Measurements from ENCODE around the gene GCM1.

Gene GCM1

DNA sequence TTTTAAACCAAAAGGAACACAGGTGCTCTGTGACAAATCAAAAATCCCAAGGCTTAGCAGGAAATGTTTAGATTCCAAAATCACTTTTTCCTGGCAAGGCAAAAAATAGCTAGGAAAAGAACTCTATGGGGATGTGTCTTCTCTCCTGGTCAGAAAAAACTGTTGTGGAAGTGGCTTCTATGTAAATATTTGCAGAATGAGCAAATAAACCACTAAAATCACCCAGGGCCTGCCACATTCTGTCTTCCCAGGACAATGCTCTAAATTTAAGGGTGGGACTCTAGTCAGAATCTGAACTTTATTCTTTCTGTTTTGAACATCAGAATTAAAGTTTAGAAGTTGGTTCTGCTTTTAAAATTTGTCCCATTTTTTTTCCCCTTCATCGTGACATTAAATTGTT lies 29.3 kb downstream of the GCM1 start:
- Histone ChIP-seq H3K9me3 (ENCODE audit: insufficient read depth, low read length, severe bottlenecking) (no peaks in the 10 kb centered on the region), H3K4me1 (ENCODE audit: insufficient read depth, low read length) (no peaks in the 10 kb centered on the region), H3K4me2 (ENCODE audit: insufficient read depth, low read length) (no peak overlapping the region), H2AFZ (ENCODE audit: low read depth, low read length) (no peak overlapping the region), H3K36me3 (ENCODE audit: insufficient read depth, low read length) (no peaks in the 10 kb centered on the region), H3K27ac (ENCODE audit: low read length) (no peak overlapping the region), H3K4me3 (ENCODE audit: low read depth in 1 of 2, low read length in 2 of 2) (no peak overlapping the region), H3K9ac (ENCODE audit: low read depth, low read length) (no peak overlapping the region), H3K27me3 (ENCODE audit: insufficient read depth, low read length, poor library complexity) (no peaks in the 10 kb centered on the region), H4K20me1 (ENCODE audit: insufficient read depth, low read length) (no peaks in the 10 kb centered on the region), H3K79me2 (ENCODE audit: insufficient read depth, low read length) (no peaks in the 10 kb centered on the region)
- no peak for ATAC-seq (ENCODE audit: insufficient read depth, low read depth)
- TF ChIP-seq CTCF (IDR thresholded peaks at IDR 0.05; ENCODE audit: borderline replicate concordance, extremely low read depth, low read length, poor library complexity, severe bottlenecking) (no peak), EZH2 (IDR thresholded peaks at IDR 0.05; ENCODE audit: borderline replicate concordance, low read depth, low read length, severe bottlenecking) (no peak)
- DNase-seq: no peak

DNA sequence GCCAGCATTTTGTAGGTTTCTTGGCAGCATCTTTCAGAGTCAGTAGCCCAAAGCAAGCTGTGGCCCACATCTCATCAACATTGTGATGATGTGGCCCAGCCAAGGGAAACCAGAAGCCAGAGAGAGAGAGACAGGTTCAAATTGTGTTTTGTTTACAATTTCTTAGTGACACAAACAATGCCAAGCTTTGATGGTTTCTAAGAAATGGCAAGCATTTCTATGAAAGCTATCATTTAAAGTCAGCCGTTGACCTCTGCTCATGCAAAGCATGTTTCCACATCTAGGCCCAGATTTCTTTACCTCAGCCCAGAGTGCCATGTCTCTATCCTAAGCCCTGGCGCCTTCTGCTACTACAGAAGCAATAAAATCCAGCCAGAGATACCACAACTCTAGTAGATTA lies 32.9 kb downstream of the GCM1 start:
- H3K27me3 ChIP-seq (ENCODE audit: insufficient read depth, low read length, poor library complexity): no peaks in the 10 kb centered on the region
- no peak overlapping the region for H3K27ac ChIP-seq (ENCODE audit: low read length)
- H2AFZ ChIP-seq (ENCODE audit: low read depth, low read length): no peak overlapping the region
- H3K4me2 ChIP-seq (ENCODE audit: insufficient read depth, low read length): no peak overlapping the region
- no peak overlapping the region for H3K9ac ChIP-seq (ENCODE audit: low read depth, low read length)
- no peaks in the 10 kb centered on the region for H4K20me1 ChIP-seq (ENCODE audit: insufficient read depth, low read length)
- H3K9me3 ChIP-seq (ENCODE audit: insufficient read depth, low read length, severe bottlenecking): no peaks in the 10 kb centered on the region
- DNase-seq: no peak
- no peak for TF ChIP-seq EZH2 (IDR thresholded peaks at IDR 0.05; ENCODE audit: borderline replicate concordance, low read depth, low read length, severe bottlenecking)
- no peak for TF ChIP-seq CTCF (IDR thresholded peaks at IDR 0.05; ENCODE audit: borderline replicate concordance, extremely low read depth, low read length, poor library complexity, severe bottlenecking)
- H3K79me2 ChIP-seq (ENCODE audit: insufficient read depth, low read length): no peaks in the 10 kb centered on the region
- H3K4me3 ChIP-seq (ENCODE audit: low read depth in 1 of 2, low read length in 2 of 2): no peak overlapping the region
- no peaks in the 10 kb centered on the region for H3K4me1 ChIP-seq (ENCODE audit: insufficient read depth, low read length)
- no peak for ATAC-seq (ENCODE audit: insufficient read depth, low read depth)
- no peaks in the 10 kb centered on the region for H3K36me3 ChIP-seq (ENCODE audit: insufficient read depth, low read length)

DNA sequence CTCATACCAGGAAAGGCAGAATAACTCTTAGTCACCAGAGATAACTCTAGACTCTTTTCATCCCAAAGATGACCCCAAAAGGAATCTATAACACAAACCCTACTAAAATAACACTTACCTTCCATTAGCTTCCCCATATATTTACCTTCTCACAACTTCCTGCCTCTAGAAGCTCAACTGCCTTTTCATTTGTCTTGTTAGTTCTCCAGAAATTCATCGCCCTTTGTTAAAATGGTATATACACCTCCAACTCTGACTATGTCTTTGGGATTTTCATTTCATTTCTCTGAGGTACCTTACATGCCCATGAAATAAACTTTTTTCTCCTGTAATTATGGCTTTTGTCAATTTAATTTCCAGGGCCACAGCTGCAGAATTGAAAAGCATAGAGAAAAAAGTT lies 33.5 kb downstream of the GCM1 start:
- Histone ChIP-seq H3K9me3 (ENCODE audit: insufficient read depth, low read length, severe bottlenecking) (no peaks in the 10 kb centered on the region), H3K4me2 (ENCODE audit: insufficient read depth, low read length) (no peak overlapping the region), H3K9ac (ENCODE audit: low read depth, low read length) (no peak overlapping the region), H3K4me1 (ENCODE audit: insufficient read depth, low read length) (no peaks in the 10 kb centered on the region), H3K27ac (ENCODE audit: low read length) (no peak overlapping the region), H3K36me3 (ENCODE audit: insufficient read depth, low read length) (no peaks in the 10 kb centered on the region), H4K20me1 (ENCODE audit: insufficient read depth, low read length) (no peaks in the 10 kb centered on the region), H2AFZ (ENCODE audit: low read depth, low read length) (no peak overlapping the region), H3K27me3 (ENCODE audit: insufficient read depth, low read length, poor library complexity) (no peaks in the 10 kb centered on the region), H3K79me2 (ENCODE audit: insufficient read depth, low read length) (no peaks in the 10 kb centered on the region), H3K4me3 (ENCODE audit: low read depth in 1 of 2, low read length in 2 of 2) (no peak overlapping the region)
- TF ChIP-seq CTCF (IDR thresholded peaks at IDR 0.05; ENCODE audit: borderline replicate concordance, extremely low read depth, low read length, poor library complexity, severe bottlenecking): no peak
- no peak for TF ChIP-seq EZH2 (IDR thresholded peaks at IDR 0.05; ENCODE audit: borderline replicate concordance, low read depth, low read length, severe bottlenecking)
- ATAC-seq (ENCODE audit: insufficient read depth, low read depth): no peak
- DNase-seq: no peak

DNA sequence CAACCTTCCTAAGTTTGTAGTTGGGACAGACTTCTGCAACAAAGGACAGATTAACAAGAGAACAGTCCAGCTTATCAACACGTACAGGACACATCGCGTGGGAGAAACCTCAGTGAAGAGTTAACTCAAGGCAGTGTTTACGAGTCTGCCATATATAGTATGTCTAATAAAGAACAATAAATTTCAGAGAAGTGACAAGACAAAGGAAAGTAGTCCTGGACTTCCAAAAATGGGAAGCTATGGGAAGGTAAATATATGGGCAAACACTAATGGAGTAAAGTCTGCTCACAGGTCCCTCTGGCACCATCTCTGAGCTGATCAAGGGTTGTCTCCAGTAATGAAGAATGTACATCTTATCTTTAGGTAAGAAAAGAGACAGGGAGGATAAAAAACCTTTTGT lies 34.9 kb downstream of the GCM1 start:
- Histone ChIP-seq H3K36me3 (ENCODE audit: insufficient read depth, low read length) (no peaks in the 10 kb centered on the region), H3K9ac (ENCODE audit: low read depth, low read length) (no peak overlapping the region), H3K4me1 (ENCODE audit: insufficient read depth, low read length) (no peaks in the 10 kb centered on the region), H3K79me2 (ENCODE audit: insufficient read depth, low read length) (no peaks in the 10 kb centered on the region), H3K4me3 (ENCODE audit: low read depth in 1 of 2, low read length in 2 of 2) (no peak overlapping the region), H4K20me1 (ENCODE audit: insufficient read depth, low read length) (no peaks in the 10 kb centered on the region), H3K4me2 (ENCODE audit: insufficient read depth, low read length) (no peak overlapping the region), H2AFZ (ENCODE audit: low read depth, low read length) (no peak overlapping the region), H3K27me3 (ENCODE audit: insufficient read depth, low read length, poor library complexity) (no peaks in the 10 kb centered on the region), H3K9me3 (ENCODE audit: insufficient read depth, low read length, severe bottlenecking) (no peaks in the 10 kb centered on the region), H3K27ac (ENCODE audit: low read length) (no peak overlapping the region)
- no peak for DNase-seq
- TF ChIP-seq EZH2 (IDR thresholded peaks at IDR 0.05; ENCODE audit: borderline replicate concordance, low read depth, low read length, severe bottlenecking) (no peak), CTCF (IDR thresholded peaks at IDR 0.05; ENCODE audit: borderline replicate concordance, extremely low read depth, low read length, poor library complexity, severe bottlenecking) (no peak)
- ATAC-seq (ENCODE audit: insufficient read depth, low read depth): no peak

Measured in DND-41 (cell line).